ENCODE results near the gene PLEKHM2. TPM values are rescaled to one million over a fixed set of nuclear protein-coding genes. Genes with fewer than 3 reads are reported as not detected.

The PLEKHM2 gene
- total RNA-seq, 1 experiment from 2014 or later = 45.9 TPM

- no peak overlapping the region for H3K9ac ChIP-seq (ENCODE audit: extremely low read depth, insufficient read length, low read length)
- no peak overlapping the region for H3K23ac ChIP-seq (ENCODE audit: insufficient read length, low read depth, low read length)
- H2AK5ac ChIP-seq (ENCODE audit: insufficient read length, low read length) = no peak overlapping the region
- H2AFZ ChIP-seq (ENCODE audit: low read length) = no peak overlapping the region
- no peak overlapping the region for H3K18ac ChIP-seq (ENCODE audit: insufficient read length, low read depth, low read length)
- no peak overlapping the region for H3K4me3 Mint-ChIP-seq
- no peak overlapping the region for H4K91ac ChIP-seq (ENCODE audit: insufficient read length, low read depth, low read length)
- no CpG with 5 or more reads among the region's 2 CpGs for WGBS (ENCODE audit: extremely low coverage, insufficient read length, low lambda C conversion rate)
- H3K23me2 ChIP-seq (ENCODE audit: insufficient read length, low read depth, low read length, poor library complexity, severe bottlenecking) = no peaks in the 10 kb centered on the region
- H3T11ph ChIP-seq (ENCODE audit: low read length) = no peak overlapping the region
- peaks cover 55 to 90% (median 78%) of the 10 kb centered on the region in 3 experiments for H3K36me3 Mint-ChIP-seq (ENCODE audit: insufficient read depth in 1 of 3, low read depth in 3 of 3)
- no peak overlapping the region for H2BK15ac ChIP-seq (ENCODE audit: low read depth, low read length)
- no peak overlapping the region for H3K4ac ChIP-seq (ENCODE audit: low read depth, low read length)
- no peak for DNase-seq
- H4K20me1 ChIP-seq (ENCODE audit: control insufficient read depth, insufficient read depth, insufficient read length) = no peaks in the 10 kb centered on the region
- H4K5ac ChIP-seq (ENCODE audit: insufficient read length, low read depth, low read length) = no peak overlapping the region
- TF ChIP-seq CTCF (conservative IDR thresholded peaks at IDR 0.05) = no peak
- H2BK5ac ChIP-seq (ENCODE audit: insufficient read length, low read length) = no peak overlapping the region
- H3K4me1 ChIP-seq (ENCODE audit: insufficient read depth, low read length) = no peaks in the 10 kb centered on the region
- no peak overlapping the region for H3K14ac ChIP-seq (ENCODE audit: insufficient read depth, low read length)
- H3K27me3 Mint-ChIP-seq (ENCODE audit: low read depth) = no peaks in the 10 kb centered on the region
- H2BK12ac ChIP-seq (ENCODE audit: insufficient read length, low read depth, low read length) = no peak overlapping the region
- H3K27ac Mint-ChIP-seq = peak overlapping the region in 1 of 3 experiments; percentile 79; a peak in 1 of 7 replicates
- H3K9me3 Mint-ChIP-seq = no peaks in the 10 kb centered on the region
- no peaks in the 10 kb centered on the region for H3K9me3 ChIP-seq (ENCODE audit: control insufficient read depth, low read depth, low read length)
- no peak overlapping the region for H2BK120ac ChIP-seq (ENCODE audit: low read depth, low read length, poor library complexity, severe bottlenecking)
- H3K79me1 ChIP-seq (ENCODE audit: insufficient read depth, low read depth, low read length, poor library complexity, severe bottlenecking) = no peaks in the 10 kb centered on the region
- no peaks in the 10 kb centered on the region for H3K4me1 Mint-ChIP-seq
- H2BK20ac ChIP-seq (ENCODE audit: low read depth, low read length, poor library complexity, severe bottlenecking) = no peak overlapping the region
- H3K79me2 ChIP-seq (ENCODE audit: insufficient read depth, low read length) = no peaks in the 10 kb centered on the region
- no peak overlapping the region for H4K8ac ChIP-seq (replicated peaks; ENCODE audit: insufficient read length, low read depth, low read length)
- no peak overlapping the region for H3K27ac ChIP-seq (ENCODE audit: insufficient read length, low read depth, low read length)
- no peaks in the 10 kb centered on the region for H3K27me3 ChIP-seq (ENCODE audit: insufficient read depth, low read length)
- no peak overlapping the region for H3K4me2 ChIP-seq (ENCODE audit: insufficient read depth, insufficient read length, low read length)
- no peak overlapping the region for H3K56ac ChIP-seq (ENCODE audit: insufficient read length, low read depth, low read length)
These were observed 91.6 kb downstream of the PLEKHM2 start for GRCh38 chr1:15775706-15776105.
